ENCODE measurements around the gene GNRHR. TPM values are rescaled to one million over a fixed set of nuclear protein-coding genes. Genes with fewer than 3 reads are reported as not detected.
"Not testable (repeated sequence)": the region's sequence is repeated elsewhere in the genome, so short reads cannot be mapped to it uniquely, and the experiment has no call there.

The GNRHR gene
- total RNA-seq, 1 experiment from 2014 or later: not detected

DNA sequence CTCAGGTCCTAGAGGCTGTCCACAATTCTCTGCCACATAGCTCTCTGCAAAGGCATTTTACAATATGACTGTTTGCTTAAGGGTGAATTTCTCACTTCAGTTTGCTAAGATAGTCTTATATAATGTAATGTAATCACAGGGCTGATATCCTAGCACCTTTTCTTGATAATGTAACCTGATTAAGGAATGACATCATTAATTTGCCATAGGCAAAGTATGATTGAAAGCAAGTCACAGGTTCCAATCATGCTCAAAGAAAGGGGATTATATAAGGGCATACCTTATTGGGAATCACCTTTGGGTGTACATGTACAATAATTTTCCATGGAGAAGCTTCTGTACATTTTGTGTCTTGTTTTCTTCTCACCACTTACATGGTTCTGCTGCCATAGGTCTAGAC, 18.9 kb downstream of the GNRHR start:
- H3K27me3 Mint-ChIP-seq (ENCODE audit: insufficient read depth, unreplicated experiment): no peaks in the 10 kb centered on the region
- CTCF ChIA-PET: interaction anchor here (1.0 to 1.6 kb wide), 3 partner anchors 11 to 20 kb away, joined by 3 to 7 read pairs (median 5); no protein-coding TSS in a partner anchor
- TF ChIP-seq, protein P1, sequence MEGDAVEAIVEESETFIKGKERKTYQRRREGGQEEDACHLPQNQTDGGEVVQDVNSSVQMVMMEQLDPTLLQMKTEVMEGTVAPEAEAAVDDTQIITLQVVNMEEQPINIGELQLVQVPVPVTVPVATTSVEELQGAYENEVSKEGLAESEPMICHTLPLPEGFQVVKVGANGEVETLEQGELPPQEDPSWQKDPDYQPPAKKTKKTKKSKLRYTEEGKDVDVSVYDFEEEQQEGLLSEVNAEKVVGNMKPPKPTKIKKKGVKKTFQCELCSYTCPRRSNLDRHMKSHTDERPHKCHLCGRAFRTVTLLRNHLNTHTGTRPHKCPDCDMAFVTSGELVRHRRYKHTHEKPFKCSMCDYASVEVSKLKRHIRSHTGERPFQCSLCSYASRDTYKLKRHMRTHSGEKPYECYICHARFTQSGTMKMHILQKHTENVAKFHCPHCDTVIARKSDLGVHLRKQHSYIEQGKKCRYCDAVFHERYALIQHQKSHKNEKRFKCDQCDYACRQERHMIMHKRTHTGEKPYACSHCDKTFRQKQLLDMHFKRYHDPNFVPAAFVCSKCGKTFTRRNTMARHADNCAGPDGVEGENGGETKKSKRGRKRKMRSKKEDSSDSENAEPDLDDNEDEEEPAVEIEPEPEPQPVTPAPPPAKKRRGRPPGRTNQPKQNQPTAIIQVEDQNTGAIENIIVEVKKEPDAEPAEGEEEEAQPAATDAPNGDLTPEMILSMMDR (IDR thresholded peaks at IDR 0.05; ENCODE audit: unreplicated experiment): no peak
- peaks cover 9% of the 10 kb centered on the region for H3K36me3 Mint-ChIP-seq (ENCODE audit: insufficient read depth, unreplicated experiment)
- H3K4me3 Mint-ChIP-seq (ENCODE audit: unreplicated experiment): no peak overlapping the region
- no peak for DNase-seq (ENCODE audit: unreplicated experiment)
- peaks cover 10% of the 10 kb centered on the region for H3K9me3 Mint-ChIP-seq (ENCODE audit: unreplicated experiment)
- POLR2A ChIA-PET: no interaction called here
- no TSS peak for BruUV-seq (replicated peaks)
- intact Hi-C loops (cut with micrococcal nuclease): no loop called here
- no peak overlapping the region for H3K27ac Mint-ChIP-seq (ENCODE audit: low read depth, unreplicated experiment)
- H3K4me1 Mint-ChIP-seq (ENCODE audit: insufficient read depth, unreplicated experiment): no peaks in the 10 kb centered on the region

DNA sequence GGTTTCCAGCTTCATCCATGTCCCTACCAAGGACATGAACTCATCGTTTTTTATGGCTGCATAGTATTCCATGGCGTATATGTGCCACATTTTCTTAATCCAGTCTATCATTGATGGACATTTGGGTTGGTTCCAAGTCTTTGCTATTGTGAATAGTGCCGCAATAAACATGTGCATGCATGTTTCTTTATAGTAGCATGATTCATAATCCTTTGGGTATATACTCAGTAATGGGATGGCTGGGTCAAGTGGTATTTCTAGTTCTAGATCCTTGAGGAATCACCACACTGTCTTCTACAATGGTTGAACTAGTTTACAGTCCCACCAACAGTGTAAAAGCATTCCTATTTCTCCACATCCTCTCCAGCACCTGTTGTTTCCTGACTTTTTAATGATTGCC, 23.7 kb downstream of the GNRHR start:
- H3K27me3 Mint-ChIP-seq (ENCODE audit: insufficient read depth, unreplicated experiment); POLR2A ChIA-PET; H3K27ac Mint-ChIP-seq (ENCODE audit: low read depth, unreplicated experiment); H3K36me3 Mint-ChIP-seq (ENCODE audit: insufficient read depth, unreplicated experiment); DNase-seq (ENCODE audit: unreplicated experiment); BruUV-seq (replicated peaks); H3K4me1 Mint-ChIP-seq (ENCODE audit: insufficient read depth, unreplicated experiment); CTCF ChIA-PET; H3K4me3 Mint-ChIP-seq (ENCODE audit: unreplicated experiment); intact Hi-C loops (cut with micrococcal nuclease): not testable (repeated sequence)
- H3K9me3 Mint-ChIP-seq (ENCODE audit: unreplicated experiment): peaks cover 16% of the 10 kb centered on the region

DNA sequence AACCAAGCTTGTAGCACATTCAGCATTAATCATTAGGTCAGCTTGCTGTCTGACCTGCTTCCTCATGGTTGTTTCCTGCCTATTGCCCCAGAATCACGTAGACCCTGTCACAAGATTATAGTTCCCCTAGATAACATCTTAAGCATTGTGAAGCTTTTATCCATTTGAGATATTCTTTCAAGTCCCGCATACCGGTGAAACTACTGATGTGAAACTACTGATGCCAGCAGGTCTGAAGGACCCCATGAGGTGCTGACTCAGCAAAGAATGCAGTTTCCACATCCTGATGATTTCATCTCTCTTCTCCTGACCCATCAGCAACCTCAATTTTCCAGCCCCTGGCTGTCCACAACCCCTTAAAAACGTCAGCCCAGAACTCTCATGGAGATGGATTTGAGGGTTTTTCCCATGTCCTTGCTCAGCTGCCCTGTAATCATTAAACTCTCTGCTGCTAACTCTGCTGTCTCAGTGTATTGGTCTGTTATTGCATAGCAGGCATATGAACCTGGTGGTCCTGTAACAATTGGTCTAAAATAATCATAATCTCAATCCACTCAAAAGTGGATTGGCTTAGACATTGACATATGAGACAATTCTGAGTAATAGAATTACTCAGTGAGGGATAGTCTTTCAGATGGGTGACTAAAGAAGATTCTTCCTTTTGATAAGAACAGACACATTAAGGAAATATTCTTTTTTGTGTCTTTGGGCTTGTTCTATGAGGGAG, 26.9 kb downstream of the GNRHR start:
- H3K4me1 Mint-ChIP-seq (ENCODE audit: insufficient read depth, unreplicated experiment): no peaks in the 10 kb centered on the region
- peaks cover 7% of the 10 kb centered on the region for H3K9me3 Mint-ChIP-seq (ENCODE audit: unreplicated experiment)
- ChIA-PET CTCF (interaction anchor here (0.9 to 2.2 kb wide), 3 partner anchors 19 to 26 kb away, joined by 4 to 7 read pairs (median 6); partner anchors contain the start of gene UBA6), POLR2A (interaction anchor here (0.6 to 0.7 kb wide), 2 partner anchors 21 to 299 kb away, joined by 4 to 5 read pairs; no protein-coding TSS in a partner anchor)
- H3K36me3 Mint-ChIP-seq (ENCODE audit: insufficient read depth, unreplicated experiment): peaks cover 1% of the 10 kb centered on the region
- H3K4me3 Mint-ChIP-seq (ENCODE audit: unreplicated experiment): no peak overlapping the region
- DNase-seq (ENCODE audit: unreplicated experiment): no peak
- intact Hi-C loops (cut with micrococcal nuclease): no loop called here
- no peak overlapping the region for H3K27ac Mint-ChIP-seq (ENCODE audit: low read depth, unreplicated experiment)
- TF ChIP-seq, protein P1 (IDR thresholded peaks at IDR 0.05; ENCODE audit: unreplicated experiment): no peak
- no peaks in the 10 kb centered on the region for H3K27me3 Mint-ChIP-seq (ENCODE audit: insufficient read depth, unreplicated experiment)
- no TSS peak for BruUV-seq (replicated peaks)

DNA sequence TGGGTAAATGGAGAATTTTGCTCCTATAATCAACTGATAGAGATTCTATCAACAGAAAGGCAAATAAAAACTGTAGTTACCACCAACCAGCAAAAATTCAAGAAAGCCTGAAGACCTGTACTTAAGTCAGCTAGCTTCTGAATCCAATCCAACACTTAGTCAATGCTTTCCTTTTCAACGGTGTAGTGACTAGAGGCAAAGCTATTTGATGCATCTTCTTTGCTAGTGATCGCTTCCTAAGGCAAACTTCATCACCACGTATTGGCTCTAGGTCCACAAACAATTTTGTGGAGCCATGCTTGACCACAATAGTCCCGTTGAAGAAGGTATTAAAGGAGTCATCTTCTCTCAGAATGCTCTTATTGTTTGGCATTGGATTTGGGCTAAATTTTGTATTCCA, 28.2 kb downstream of the GNRHR start:
- intact Hi-C loops (cut with micrococcal nuclease): no loop called here
- no peak overlapping the region for H3K27ac Mint-ChIP-seq (ENCODE audit: low read depth, unreplicated experiment)
- H3K9me3 Mint-ChIP-seq (ENCODE audit: unreplicated experiment): peaks cover 7% of the 10 kb centered on the region
- DNase-seq (ENCODE audit: unreplicated experiment): no peak
- no TSS peak for BruUV-seq (replicated peaks)
- no peak overlapping the region for H3K4me3 Mint-ChIP-seq (ENCODE audit: unreplicated experiment)
- CTCF ChIA-PET: interaction anchor here (0.6 to 2.2 kb wide), 5 partner anchors 21 to 172 kb away, joined by 3 to 7 read pairs (median 4); partner anchors contain the start of gene UBA6
- TF ChIP-seq, protein P1 (IDR thresholded peaks at IDR 0.05; ENCODE audit: unreplicated experiment): no peak
- H3K4me1 Mint-ChIP-seq (ENCODE audit: insufficient read depth, unreplicated experiment): peaks cover 10% of the 10 kb centered on the region
- no peaks in the 10 kb centered on the region for H3K27me3 Mint-ChIP-seq (ENCODE audit: insufficient read depth, unreplicated experiment)
- peaks cover 3% of the 10 kb centered on the region for H3K36me3 Mint-ChIP-seq (ENCODE audit: insufficient read depth, unreplicated experiment)
- POLR2A ChIA-PET: interaction anchor here (2.3 kb wide), 1 partner anchor 26 kb away, joined by 12 read pairs; the partner anchor contains the start of gene UBA6
